GM03348 (cell line): ENCODE results near the gene SDCBP2.

Experiments
- DNase-seq: peaks from one replicate; pipeline ENCODE4 v3.0.0; 2012; ENCODE audit warnings: low spot score

SDCBP2 gene

DNA sequence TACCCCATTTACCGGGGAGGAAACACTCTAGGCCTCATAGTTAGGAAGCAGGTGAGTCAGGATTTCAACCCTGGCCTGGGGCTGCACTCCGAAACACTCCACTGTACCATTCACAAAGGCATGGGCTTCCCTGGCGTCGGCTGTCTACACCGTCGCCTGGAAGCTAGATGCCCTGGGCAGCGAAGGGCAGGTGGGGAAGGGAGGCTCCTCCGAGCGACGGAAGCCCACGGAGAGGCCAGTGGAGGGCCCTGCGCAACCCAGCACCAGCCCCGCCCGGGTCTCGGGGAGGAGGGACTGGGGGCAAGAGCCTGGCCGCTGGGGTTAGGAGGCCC lies 16.1 kb downstream of the SDCBP2 start:
- DNase-seq, result no peak

GRCh38 chr20:1312308-1312707 lies 16.6 kb downstream of the SDCBP2 start:
- DNase-seq, result no peak

- no peak for DNase-seq
Measured at GRCh38 chr20:1310506-1311190, 18.3 kb downstream of the SDCBP2 start.

DNA sequence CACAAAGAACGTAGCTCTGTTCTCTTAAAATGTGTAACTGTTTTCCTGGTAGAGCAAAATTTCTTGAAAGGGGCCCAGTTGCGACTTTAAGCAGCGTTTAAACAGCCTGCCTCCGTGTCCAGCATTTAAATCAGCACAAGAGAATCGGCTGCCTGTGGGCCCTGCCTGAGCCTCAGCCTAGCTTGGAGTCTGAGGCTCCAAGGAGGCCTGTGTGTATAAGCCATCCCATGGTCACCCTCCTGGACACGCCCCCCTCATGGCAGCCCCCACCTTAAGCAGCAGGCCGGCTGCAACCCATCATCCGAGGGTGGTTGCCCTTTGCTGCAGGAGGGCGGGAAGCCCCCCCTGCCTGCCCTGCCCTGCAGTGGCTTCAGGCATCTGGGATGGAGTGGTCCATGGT lies 18.9 kb downstream of the SDCBP2 start:
- DNase-seq, result no peak

DNA sequence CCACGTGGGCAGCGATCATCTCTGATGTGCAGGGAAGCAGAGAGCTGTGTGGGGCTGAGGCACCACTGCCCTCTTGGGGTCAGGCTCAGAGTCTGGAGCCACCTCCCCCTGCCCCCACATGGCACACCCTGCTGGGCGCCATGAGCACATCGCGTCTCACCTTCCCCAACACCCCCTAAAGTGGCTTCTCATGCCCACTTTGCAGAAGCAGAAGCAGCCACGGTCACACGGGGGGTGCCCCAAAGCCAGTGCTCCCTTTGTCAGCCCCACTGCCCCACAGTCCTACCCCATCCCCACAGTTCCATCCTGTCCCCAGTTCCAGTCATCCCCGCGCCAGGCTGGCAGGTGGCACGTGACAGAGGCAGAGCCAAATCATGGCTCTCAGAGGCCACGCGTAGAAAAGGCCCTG lies 19.5 kb downstream of the SDCBP2 start:
- DNase-seq, result no peak

DNA sequence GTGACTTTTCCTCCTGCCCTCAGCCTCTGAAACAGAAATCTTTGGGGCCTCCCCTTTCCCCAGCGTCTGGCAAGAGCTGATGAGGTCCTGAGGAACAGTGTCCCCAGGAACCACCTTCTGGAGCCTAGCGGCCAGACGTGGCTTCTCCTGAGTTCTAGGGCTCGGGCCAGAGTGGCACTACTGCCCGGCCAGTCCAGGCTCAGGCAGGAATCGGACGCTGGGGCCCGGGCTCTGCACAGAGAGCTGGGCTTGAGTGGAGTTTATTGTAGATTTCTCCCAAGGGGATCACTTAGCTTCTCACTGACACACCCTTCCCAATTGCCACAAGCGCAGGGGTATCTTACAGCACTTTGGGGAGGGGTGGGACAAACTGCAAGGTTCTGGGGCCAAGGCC lies 20.2 kb downstream of the SDCBP2 start:
- no peak for DNase-seq

DNA sequence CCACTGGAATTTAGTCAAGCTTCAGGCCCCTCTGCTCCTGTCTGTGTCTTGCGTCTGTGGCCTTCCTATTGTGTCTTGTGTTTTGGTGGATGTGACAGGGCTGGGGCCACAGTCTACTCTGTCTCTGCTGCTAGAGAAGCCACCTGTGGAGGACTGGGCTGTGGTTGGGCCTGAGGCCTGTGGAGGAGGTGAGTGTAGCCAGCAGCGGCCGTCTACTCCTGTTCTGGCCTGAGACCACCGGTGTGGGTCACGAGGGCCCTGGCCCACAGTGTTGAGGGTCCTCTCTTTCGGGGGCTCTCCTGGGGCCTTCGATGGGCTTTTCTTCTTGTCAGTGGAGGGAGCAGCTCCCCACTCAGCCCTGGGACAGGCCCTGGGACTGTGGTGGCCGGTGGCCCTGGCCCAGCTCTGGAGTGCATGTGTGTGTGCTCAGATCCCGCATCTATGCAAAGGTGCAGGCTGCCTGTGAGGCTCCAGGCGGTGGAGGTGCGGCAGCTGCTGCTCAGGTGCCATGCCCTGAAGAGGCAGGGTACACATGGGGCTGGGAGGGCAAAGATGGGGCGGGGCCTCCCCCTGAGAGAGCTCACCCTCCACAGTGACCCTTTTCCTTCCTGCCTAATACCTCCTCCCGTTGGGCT lies 20.8 kb downstream of the SDCBP2 start:
- DNase-seq, result no peak

DNA sequence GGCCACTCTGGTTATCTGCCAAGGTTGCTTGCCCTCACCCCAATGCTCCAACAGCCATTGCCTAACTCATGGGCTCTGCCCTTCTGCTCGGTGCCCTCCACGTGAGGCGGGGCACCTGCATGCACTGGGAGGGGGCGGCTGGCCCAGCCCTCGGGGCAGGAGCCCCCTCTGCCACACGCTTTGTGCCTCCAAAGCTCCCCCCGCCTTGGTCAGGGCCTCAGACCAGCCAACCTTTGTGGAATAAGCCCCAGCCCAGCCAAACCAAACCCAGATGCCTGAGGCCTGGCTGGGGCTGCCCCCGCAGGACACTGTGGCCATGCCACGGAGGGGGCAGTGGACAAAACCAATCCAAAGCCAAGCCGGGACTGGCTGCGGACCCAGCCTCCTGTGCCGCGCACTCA lies 21.4 kb downstream of the SDCBP2 start:
- no peak for DNase-seq

DNA sequence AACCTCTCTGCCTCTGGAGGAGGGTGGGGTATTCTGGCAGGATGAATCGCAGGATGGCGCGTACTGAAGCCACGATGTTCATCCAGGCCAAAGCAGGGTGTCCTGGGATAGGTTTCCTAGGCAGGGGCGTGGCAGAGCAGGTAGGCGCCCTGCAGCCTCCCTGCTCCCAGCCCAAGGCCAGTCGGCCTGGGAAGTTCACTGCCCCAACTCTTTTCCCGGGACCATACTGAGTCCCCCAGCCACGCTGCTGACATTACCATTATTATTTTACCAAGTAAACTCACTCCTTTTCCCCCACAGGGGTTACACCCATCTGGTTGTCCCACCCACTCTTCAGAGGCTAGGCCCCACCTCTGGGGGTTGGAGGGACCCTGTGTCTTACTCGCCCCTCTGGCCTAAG lies 21.8 kb downstream of the SDCBP2 start:
- no peak for DNase-seq

GRCh38 chr20:1306316-1307135 lies 22.4 kb downstream of the SDCBP2 start:
- no peak for DNase-seq

DNA sequence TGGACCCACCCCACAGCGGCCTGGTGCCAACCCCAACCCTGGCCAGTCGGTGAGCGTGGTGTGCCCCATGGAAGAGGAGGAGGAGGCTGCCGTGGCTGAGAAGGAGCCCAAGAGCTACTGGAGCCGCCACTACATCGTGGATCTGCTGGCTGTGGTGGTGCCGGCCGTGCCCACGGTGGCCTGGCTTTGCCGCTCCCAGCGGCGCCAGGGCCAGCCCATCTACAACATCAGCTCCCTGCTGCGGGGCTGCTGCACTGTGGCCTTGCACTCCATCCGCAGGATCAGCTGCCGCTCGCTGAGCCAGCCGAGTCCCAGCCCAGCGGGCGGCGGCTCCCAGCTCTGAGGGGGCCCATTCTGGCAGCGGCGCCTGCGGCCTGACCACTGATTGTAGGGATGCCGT lies 23.2 kb downstream of the SDCBP2 start:
- DNase-seq, result no peak

GRCh38 chr20:1304710-1305515 lies 24.0 kb downstream of the SDCBP2 start:
- no peak for DNase-seq

DNA sequence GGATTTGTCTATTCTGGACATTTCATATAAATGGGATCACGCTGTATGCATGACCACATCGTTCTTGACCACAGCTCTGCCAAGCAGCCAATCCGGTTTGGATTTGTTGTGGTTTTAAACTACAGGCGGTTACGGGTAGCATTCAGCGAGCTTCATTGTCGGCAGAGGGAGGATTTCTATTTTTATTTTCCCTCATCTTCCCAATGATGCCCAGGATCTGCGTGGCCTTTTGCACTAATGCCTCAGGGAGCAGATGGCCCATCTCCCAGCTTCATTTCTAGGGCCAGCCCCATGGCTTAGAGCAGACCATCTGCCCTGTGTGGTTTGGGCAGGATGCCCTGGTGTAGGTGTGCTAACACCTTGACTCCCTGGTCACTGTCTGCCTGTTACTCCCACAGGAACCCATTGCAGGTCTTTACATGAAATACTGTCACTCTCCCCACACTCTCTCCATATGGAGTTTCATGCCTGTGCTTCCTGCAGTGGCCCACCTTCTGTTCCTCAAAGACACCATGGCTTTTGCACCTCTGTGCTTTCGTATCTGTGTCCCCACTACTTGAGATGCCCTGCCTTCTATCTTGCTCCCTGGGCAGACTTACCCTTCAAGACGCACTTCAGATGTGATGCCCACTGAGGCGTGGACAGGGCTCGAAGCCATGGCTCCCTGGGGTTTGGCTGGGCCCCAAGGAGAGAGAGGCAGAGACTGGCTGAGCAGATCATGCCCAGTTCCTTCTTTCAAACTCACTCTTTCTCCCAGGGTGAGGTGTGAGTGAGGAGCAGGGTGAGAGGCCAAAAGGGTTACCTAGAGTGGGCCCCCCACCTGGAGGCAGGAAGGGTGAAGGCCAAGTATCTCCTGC lies 26.0 kb downstream of the SDCBP2 start:
- no peak for DNase-seq

GRCh38 chr20:1301031-1301529 lies 27.9 kb downstream of the SDCBP2 start:
- DNase-seq, result peak; percentile 70

GRCh38 chr20:1300083-1300840 lies 28.7 kb downstream of the SDCBP2 start:
- DNase-seq, result no peak

DNA sequence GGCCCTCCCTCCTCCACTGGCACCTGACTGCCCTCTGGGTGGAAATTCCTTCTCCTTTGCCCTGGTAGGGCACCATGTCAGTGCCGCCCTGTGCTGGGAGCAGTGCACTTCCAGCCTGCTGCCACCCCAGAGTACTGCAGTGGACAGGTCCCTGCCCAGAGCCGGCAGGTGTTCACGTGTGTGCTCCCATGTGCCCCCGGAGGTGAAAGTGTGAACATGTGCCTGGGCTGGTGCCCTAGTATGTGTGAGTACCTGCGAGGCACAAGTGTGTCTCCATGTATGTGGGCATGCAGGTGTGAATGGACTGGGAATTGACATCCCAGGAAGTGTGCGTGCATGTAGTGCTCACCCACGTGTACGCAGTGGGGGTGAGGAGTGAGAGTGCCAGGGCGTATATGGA lies 29.4 kb downstream of the SDCBP2 start:
- no peak for DNase-seq

DNA sequence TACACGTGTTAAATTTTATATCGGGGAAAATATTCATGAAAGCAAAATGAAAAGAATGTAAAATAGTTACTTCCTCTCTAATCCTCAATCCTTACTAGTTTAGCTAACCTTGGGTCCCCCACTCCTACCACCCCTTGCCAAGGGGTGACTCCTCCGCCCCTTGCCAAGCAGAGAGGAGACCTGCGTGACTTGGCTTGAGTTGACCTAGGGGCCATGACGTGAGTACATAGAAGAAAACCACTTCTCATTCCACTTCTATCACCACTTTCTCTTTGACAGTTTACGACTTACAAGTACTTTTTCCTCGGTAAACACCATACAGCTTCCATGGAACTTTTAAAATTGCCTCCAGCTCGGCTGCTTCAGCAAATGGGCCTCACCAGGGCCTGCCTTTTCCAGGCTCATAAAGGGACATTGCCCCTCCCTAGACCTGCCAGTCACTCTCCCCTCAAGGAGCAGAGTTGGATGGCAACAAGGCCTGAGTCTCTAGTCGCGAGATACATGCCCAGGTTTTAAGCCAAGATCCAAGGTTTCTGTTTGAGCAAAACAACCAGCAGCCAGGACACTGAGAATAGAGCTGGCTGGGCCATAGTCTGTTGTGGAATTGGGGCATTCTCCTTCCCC lies 29.9 kb downstream of the SDCBP2 start:
- DNase-seq, result no peak

DNA sequence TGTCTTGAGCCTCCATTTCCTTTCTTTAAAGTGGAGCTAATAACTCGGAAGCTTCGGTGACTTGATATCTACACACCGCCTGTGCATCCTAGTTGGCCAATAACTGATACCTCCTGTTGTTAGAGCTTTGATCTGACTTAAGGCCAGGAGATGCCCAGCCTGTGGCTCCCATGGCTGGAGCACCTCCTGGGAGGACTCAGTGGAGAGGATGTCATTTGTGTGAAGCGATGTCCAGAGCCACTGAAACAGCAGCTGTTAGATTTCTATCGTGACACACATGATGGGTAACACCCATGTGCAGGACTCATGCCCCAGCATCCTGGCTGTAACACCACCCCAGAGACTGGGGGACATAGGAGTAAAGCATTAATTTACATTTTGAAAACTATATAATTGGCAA lies 30.8 kb downstream of the SDCBP2 start:
- no peak for DNase-seq

DNA sequence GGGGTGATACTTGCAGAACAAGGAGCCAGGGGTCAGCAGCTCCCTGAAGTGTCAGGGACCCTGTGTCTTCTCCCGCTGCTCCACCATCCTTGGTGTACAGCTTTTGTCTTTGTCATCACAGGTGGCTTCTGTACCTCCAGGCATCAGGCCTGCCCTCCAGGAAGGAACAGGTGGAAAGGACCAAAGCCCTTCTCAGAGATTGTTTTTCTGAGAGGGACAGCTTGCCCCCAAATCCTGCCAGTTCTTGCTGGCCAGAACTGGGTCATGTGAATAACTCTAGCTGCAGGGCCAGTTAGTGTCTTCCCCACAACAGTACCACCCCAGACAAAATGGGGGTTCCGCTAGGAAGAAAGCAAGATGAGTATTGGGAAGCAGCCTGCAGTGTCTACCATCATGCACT lies 31.5 kb downstream of the SDCBP2 start:
- DNase-seq, result no peak

DNA sequence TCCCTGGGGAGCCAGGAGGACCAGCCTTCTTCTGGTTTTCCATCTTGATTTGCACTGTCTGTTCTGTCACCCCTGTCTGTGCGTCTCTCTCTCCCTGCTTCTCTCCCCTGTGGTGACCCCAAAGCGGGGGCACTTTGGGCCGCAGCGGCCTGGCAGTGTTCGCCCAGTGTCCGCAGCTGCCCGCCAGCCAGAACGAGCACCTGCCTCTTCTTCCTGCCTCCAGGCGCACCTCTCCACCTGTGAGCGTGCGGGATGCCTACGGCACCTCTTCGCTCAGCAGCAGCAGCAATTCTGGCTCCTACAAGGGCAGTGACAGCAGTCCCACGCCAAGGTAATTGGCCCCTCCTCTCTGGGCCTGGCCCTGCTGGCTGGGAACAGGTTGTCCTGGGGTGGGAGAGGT lies 32.0 kb downstream of the SDCBP2 start:
- no peak for DNase-seq
